Measurements from ENCODE around the gene CDH23.

DNA sequence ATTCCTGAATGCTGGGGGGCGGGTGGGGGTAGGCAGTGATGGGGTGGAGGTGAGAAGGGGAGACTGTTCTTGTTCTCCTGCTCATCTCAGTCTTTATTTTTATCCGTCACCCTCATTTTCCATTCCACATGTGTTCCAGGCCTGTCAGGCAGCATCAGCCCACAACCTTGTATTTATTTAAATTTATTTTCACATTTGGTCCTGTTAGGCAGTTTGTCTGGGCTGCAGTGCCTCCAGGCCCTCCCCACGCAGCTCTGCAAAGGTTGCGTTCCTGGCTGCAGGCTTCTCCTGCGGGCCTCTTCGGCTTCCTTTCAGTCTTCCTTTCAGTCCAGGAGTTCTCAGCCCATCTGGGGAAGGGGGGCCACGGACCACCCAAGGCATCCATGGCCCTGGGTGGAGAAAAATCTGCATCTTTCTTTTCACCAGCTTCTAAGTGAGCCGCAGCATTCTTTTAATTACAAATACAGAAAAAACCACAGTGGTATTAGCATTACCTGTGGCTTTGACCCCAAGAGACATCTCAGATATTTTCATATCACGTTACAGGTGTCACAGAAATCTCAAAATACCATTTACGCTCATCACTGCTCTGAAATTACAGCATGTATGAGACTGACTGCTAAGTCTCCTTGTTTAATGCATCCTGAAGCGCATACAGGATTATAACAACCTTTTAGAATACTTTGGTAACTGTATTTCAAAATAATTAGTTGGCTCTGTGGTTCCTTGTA lies 228.9 kb downstream of the CDH23 start:
- TF ChIP-seq EZH2 (IDR thresholded peaks at IDR 0.05; ENCODE audit: insufficient read depth, poor library complexity, severe bottlenecking): no peak
- no peak for TF ChIP-seq EZH2phosphoT487 (IDR thresholded peaks at IDR 0.05; ENCODE audit: insufficient read depth, low read depth)

Data from GM23248 (cell line).